Measurements from ENCODE around the gene HS3ST3B1.

GRCh38 chr17:14289162-14289561 lies 11.7 kb upstream of the HS3ST3B1 start:
- TF ChIP-seq CTCF (IDR thresholded peaks at IDR 0.05) (no peak), EP300 (IDR thresholded peaks at IDR 0.05) (no peak)
